Keratinocyte (primary cell): Measurements from ENCODE around the gene CACNA2D4.

ENCODE experiments used
- CTCF ChIP-seq, 3 experiments: IDR thresholded peaks in 1 of 3; conservative IDR thresholded peaks in 1 of 3; optimal IDR thresholded peaks in 1 of 3; 2 replicates in 2 of 3; 3 replicates in 1 of 3; pipeline versions ENCODE3 to v1.5.1; 2011; ENCODE audit warnings: low read length in 3 of 3, mild to moderate bottlenecking in 3 of 3, moderate library complexity in 2 of 3, control low read depth in 1 of 3, inconsistent platforms in 1 of 3; ENCODE audit not compliant: insufficient read depth in 2 of 3; ENCODE audit errors: extremely low read depth in 1 of 3
- EZH2 ChIP-seq: IDR thresholded peaks from one replicate; pipeline ENCODE4 v1.6.1; 2012; ENCODE audit warnings: inconsistent platforms, mild to moderate bottlenecking, low read length, moderate library complexity

- TF ChIP-seq CTCF (optimal IDR thresholded peaks at IDR 0.05 in 1 of 3, IDR thresholded peaks at IDR 0.05 in 1 of 3, conservative IDR thresholded peaks at IDR 0.05 in 1 of 3; ENCODE audit: extremely low read depth in 1 of 3, insufficient read depth in 2 of 3, low read length in 3 of 3) = no peak
- TF ChIP-seq EZH2 = no peak
Measured at GRCh38 chr12:1810931-1811280, 107.5 kb downstream of the CACNA2D4 start.
